Adrenal gland (tissue), 5 donors: ENCODE results near the gene PRRT1.

Experiments
- CTCF ChIP-seq, 6 experiments: fragments of 450-650 bp in 4 of 6; fragments of 200-600 bp in 2 of 6; sonication (generic) in 1 of 6; IDR thresholded peaks; 1 replicate in 5 of 6; 2 replicates in 1 of 6; pipeline versions ENCODE4 v1.5.1 to v1.8.0; 2016 to 2021; ENCODE audit warnings: antibody characterized with exemption in 6 of 6, mild to moderate bottlenecking in 2 of 6, moderate library complexity in 1 of 6
- POLR2A ChIP-seq, 2 donors: fragments of 450-650 bp; IDR thresholded peaks; one replicate each; pipeline ENCODE4 v1.6.1; 2017; ENCODE audit warnings: antibody characterized with exemption in 2 of 2, mild to moderate bottlenecking in 2 of 2, moderate library complexity in 1 of 2
- donor health status: DM: no; HTN: no; CAD: no.

- TF ChIP-seq CTCF (IDR thresholded peaks at IDR 0.05) (no peak), POLR2A (IDR thresholded peaks at IDR 0.05) (no peak)
These were observed 42.6 kb upstream of the PRRT1 start for GRCh38 chr6:32194388-32194787.
